Measurements from ENCODE around the gene DBR1. TPM values are rescaled to one million over a fixed set of nuclear protein-coding genes. Genes with fewer than 3 reads are reported as not detected.

Gene DBR1, protein sequence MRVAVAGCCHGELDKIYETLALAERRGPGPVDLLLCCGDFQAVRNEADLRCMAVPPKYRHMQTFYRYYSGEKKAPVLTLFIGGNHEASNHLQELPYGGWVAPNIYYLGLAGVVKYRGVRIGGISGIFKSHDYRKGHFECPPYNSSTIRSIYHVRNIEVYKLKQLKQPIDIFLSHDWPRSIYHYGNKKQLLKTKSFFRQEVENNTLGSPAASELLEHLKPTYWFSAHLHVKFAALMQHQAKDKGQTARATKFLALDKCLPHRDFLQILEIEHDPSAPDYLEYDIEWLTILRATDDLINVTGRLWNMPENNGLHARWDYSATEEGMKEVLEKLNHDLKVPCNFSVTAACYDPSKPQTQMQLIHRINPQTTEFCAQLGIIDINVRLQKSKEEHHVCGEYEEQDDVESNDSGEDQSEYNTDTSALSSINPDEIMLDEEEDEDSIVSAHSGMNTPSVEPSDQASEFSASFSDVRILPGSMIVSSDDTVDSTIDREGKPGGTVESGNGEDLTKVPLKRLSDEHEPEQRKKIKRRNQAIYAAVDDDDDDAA
- 7.1 TPM for polyA plus RNA-seq (2012; ENCODE audit: insufficient read length, low read depth)

DNA sequence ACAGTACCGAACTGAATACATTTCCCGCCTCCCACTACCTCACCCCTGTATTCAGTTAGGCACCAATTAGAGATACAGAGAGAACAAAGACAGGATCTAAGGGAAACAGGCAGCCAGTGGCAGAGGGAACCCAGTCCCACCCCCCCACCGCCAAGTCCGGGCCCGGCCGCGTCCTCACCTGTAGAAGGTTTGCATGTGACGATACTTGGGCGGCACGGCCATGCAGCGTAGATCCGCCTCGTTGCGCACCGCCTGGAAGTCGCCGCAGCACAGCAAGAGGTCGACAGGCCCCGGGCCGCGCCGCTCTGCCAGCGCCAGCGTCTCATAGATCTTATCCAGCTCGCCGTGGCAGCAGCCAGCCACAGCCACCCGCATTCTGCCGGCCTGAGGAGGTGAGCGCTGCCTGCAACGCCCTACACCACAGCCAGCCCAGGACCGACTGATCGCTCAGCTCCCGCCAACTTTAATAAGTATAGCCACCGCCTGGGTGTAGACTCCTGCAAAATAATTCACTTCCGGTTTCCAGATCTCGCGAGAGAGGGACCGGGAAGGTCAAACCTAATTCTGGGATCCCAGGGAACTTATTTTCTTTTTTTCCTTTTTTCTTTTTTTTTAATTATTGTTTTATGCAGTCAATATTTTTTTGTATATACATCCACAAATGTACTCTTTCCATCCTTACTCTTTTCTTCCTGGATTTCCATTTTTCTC lies at the start of gene DBR1:
TSS of gene DBR1 (minus strand) at position 501 of the 711 bp plus-strand sequence. CDS start at position 375, 126 bp downstream.
- TF ChIP-seq FOXP2 (optimal IDR thresholded peaks at IDR 0.05; ENCODE audit: borderline replicate concordance, extremely low read depth, extremely low read length, insufficient read depth) (no peak), TAF1 (IDR thresholded peaks at IDR 0.05; ENCODE audit: borderline replicate concordance, insufficient read depth, low read length) (peak; percentile 76; the same call in 1 of the 2 replicates), SIN3A (IDR thresholded peaks at IDR 0.05; ENCODE audit: borderline replicate concordance, insufficient read depth, low read length) (peak; percentile 82; the same call in 1 of the 2 replicates), POLR2AphosphoS5 (IDR thresholded peaks at IDR 0.05; ENCODE audit: low read depth, low read length) (peak; percentile 85), REST (IDR thresholded peaks at IDR 0.05; ENCODE audit: insufficient read depth in 1 of 2, low read depth in 2 of 2, low read length in 2 of 2) (no peak)

- TF ChIP-seq POLR2AphosphoS5 (IDR thresholded peaks at IDR 0.05; ENCODE audit: low read depth, low read length) (no peak), SIN3A (IDR thresholded peaks at IDR 0.05; ENCODE audit: borderline replicate concordance, insufficient read depth, low read length) (no peak), REST (IDR thresholded peaks at IDR 0.05; ENCODE audit: insufficient read depth in 1 of 2, low read depth in 2 of 2, low read length in 2 of 2) (no peak), TAF1 (IDR thresholded peaks at IDR 0.05; ENCODE audit: borderline replicate concordance, insufficient read depth, low read length) (no peak), FOXP2 (optimal IDR thresholded peaks at IDR 0.05; ENCODE audit: borderline replicate concordance, extremely low read depth, extremely low read length, insufficient read depth) (no peak)
These were observed 48.2 kb upstream of the DBR1 start for GRCh38 chr3:138222942-138223287.

GRCh38 chr3:138222131-138222941 lies 47.6 kb upstream of the DBR1 start:
- TF ChIP-seq FOXP2 (optimal IDR thresholded peaks at IDR 0.05; ENCODE audit: borderline replicate concordance, extremely low read depth, extremely low read length, insufficient read depth) (no peak), SIN3A (IDR thresholded peaks at IDR 0.05; ENCODE audit: borderline replicate concordance, insufficient read depth, low read length) (no peak), REST (IDR thresholded peaks at IDR 0.05; ENCODE audit: insufficient read depth in 1 of 2, low read depth in 2 of 2, low read length in 2 of 2) (no peak), POLR2AphosphoS5 (IDR thresholded peaks at IDR 0.05; ENCODE audit: low read depth, low read length) (no peak), TAF1 (IDR thresholded peaks at IDR 0.05; ENCODE audit: borderline replicate concordance, insufficient read depth, low read length) (no peak)

DNA sequence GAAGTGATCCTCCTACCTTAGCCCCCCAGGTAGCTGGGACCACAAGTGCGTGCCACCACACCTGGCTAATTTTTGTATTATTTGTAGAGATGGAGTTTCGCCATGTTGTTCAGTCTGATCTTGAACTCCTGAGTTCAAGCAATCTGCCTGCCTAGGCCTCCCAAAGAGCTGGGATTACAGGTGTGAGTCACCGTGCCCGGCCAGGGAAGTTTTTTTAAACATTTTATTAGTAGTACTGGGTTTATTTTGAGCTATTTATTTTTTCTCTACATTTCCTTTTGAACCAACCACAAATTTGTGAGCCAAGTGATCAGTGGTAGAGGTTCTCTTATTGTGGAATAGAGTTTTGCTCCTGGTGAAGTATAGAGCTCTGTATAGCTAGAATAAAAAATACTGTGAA lies 46.1 kb upstream of the DBR1 start:
- TF ChIP-seq SIN3A (IDR thresholded peaks at IDR 0.05; ENCODE audit: borderline replicate concordance, insufficient read depth, low read length) (no peak), FOXP2 (optimal IDR thresholded peaks at IDR 0.05; ENCODE audit: borderline replicate concordance, extremely low read depth, extremely low read length, insufficient read depth) (no peak), REST (IDR thresholded peaks at IDR 0.05; ENCODE audit: insufficient read depth in 1 of 2, low read depth in 2 of 2, low read length in 2 of 2) (no peak), POLR2AphosphoS5 (IDR thresholded peaks at IDR 0.05; ENCODE audit: low read depth, low read length) (no peak)

Measured in PFSK-1 (cell line).